ENCODE data around the gene FOXL2NB.
"Not testable (repeated sequence)": the region's sequence is repeated elsewhere in the genome, so short reads cannot be mapped to it uniquely, and the experiment has no call there.

The FOXL2NB gene

GRCh38 chr3:138946663-138947494 lies at the start of gene FOXL2NB, which contains the start of gene FOXL2:
Gene FOXL2NB (plus strand): TSS chr3:138947217. CDS start chr3:138947365, 148 bp downstream.
Gene FOXL2 (minus strand): TSS chr3:138947137. CDS start chr3:138946722, 415 bp downstream.
- DNase-seq = no peak

- no peak for DNase-seq
Observed at GRCh38 chr3:138898301-138898700, 48.7 kb upstream of the FOXL2NB start.

GRCh38 chr3:138898708-138899107 lies 48.3 kb upstream of the FOXL2NB start:
- DNase-seq = no peak

- DNase-seq = no peak
Observed at GRCh38 chr3:138899351-138899991, 47.5 kb upstream of the FOXL2NB start.

GRCh38 chr3:138901567-138901966 lies 45.5 kb upstream of the FOXL2NB start:
- DNase-seq = no peak

GRCh38 chr3:138902171-138902570 lies 44.8 kb upstream of the FOXL2NB start:
- no peak for DNase-seq

- DNase-seq = no peak
Observed at GRCh38 chr3:138907539-138907938, 39.5 kb upstream of the FOXL2NB start.

- no peak for DNase-seq
Observed at GRCh38 chr3:138908846-138909245, 38.2 kb upstream of the FOXL2NB start.

GRCh38 chr3:138909904-138910303 lies 37.1 kb upstream of the FOXL2NB start:
- DNase-seq = no peak

- no peak for DNase-seq
Observed at GRCh38 chr3:138911621-138912020, 35.4 kb upstream of the FOXL2NB start.

- DNase-seq = no peak
Observed at GRCh38 chr3:138912237-138912636, 34.8 kb upstream of the FOXL2NB start.

GRCh38 chr3:138913766-138914165 lies 33.3 kb upstream of the FOXL2NB start:
- no peak for DNase-seq

- DNase-seq = no peak
Observed at GRCh38 chr3:138914870-138915502, 32.0 kb upstream of the FOXL2NB start.

- peak; percentile 85 for DNase-seq
Observed at GRCh38 chr3:138915503-138916498, 31.2 kb upstream of the FOXL2NB start.

- DNase-seq = no peak
Observed at GRCh38 chr3:138916824-138917223, 30.2 kb upstream of the FOXL2NB start.

- DNase-seq = no peak
Observed at GRCh38 chr3:138919325-138919724, 27.7 kb upstream of the FOXL2NB start.

GRCh38 chr3:138921316-138922292 lies 25.4 kb upstream of the FOXL2NB start:
- DNase-seq = no peak

- DNase-seq = not testable (repeated sequence)
Observed at GRCh38 chr3:138922400-138922799, 24.6 kb upstream of the FOXL2NB start.

- peak; percentile 83 for DNase-seq
Observed at GRCh38 chr3:138923531-138923994, 23.5 kb upstream of the FOXL2NB start.

- no peak for DNase-seq
Observed at GRCh38 chr3:138928727-138929372, 18.2 kb upstream of the FOXL2NB start.
